DOHH2 (cell line): ENCODE data around the gene ARL6IP4.

ENCODE experiments used
- H3F3A ChIP-seq: fragments of 200-600 bp; sonication (generic), shearing (Covaris generic); 2 replicates; pipeline ENCODE4 v1.6.0; 2016; ENCODE audit warnings: antibody characterized with exemption, mild to moderate bottlenecking; ENCODE audit not compliant: control insufficient read depth, insufficient read depth
- H3K27ac ChIP-seq: fragments of 200-600 bp; sonication (generic); 2 replicates; pipeline ENCODE4 v1.5.1; 2014; ENCODE audit warnings: low read depth, mild to moderate bottlenecking, low read length, moderate library complexity
- H3K27me3 ChIP-seq: fragments of 200-600 bp; sonication (generic); 2 replicates; pipeline ENCODE4 v1.6.1; 2014; ENCODE audit warnings: mild to moderate bottlenecking, low read length, mixed read lengths; ENCODE audit not compliant: control insufficient read depth
- H3K36me3 ChIP-seq: fragments of 200-600 bp; sonication (generic); 2 replicates; pipeline ENCODE4 v1.6.1; 2014; ENCODE audit warnings: mild to moderate bottlenecking, low read length, moderate library complexity, mixed read lengths; ENCODE audit not compliant: control insufficient read depth
- H3K4me1 ChIP-seq: fragments of 200-600 bp; sonication (generic); 2 replicates; pipeline ENCODE4 v1.6.1; 2014; ENCODE audit warnings: mild to moderate bottlenecking, low read length, mixed read lengths; ENCODE audit not compliant: control insufficient read depth
- H3K4me2 ChIP-seq: fragments of 200-600 bp; sonication (generic); 2 replicates; pipeline ENCODE4 v1.6.0; 2014; ENCODE audit warnings: mild to moderate bottlenecking, low read length, moderate library complexity
- H3K4me3 ChIP-seq: fragments of 200-600 bp; sonication (generic); 2 replicates; pipeline ENCODE4 v1.5.1; 2014; ENCODE audit warnings: mild to moderate bottlenecking, low read length, mixed read lengths
- H3K79me2 ChIP-seq: fragments of 200-600 bp; sonication (generic); 2 replicates; pipeline ENCODE4 v1.6.1; 2014; ENCODE audit warnings: mild to moderate bottlenecking, low read length, mixed read lengths; ENCODE audit not compliant: control insufficient read depth
- H3K9me2 ChIP-seq: fragments of 200-600 bp; sonication (generic); replicated peaks from 2 replicates; pipeline ENCODE4 v1.6.1; 2014; ENCODE audit warnings: mild to moderate bottlenecking, low read length, mixed read lengths; ENCODE audit not compliant: control insufficient read depth
- H3K9me3 ChIP-seq: fragments of 200-600 bp; sonication (generic); 2 replicates; pipeline ENCODE4 v1.6.1; 2014; ENCODE audit warnings: antibody characterized with exemption, low read length, mixed read lengths; ENCODE audit not compliant: control insufficient read depth, insufficient read depth
- H4K20me1 ChIP-seq: fragments of 200-600 bp; sonication (generic); 2 replicates; pipeline ENCODE4 v1.6.0; 2014; ENCODE audit warnings: low read depth, mild to moderate bottlenecking, antibody characterized with exemption, low read length, moderate library complexity; ENCODE audit not compliant: control insufficient read depth, insufficient read depth
- CTCF ChIP-seq: fragments of 200-600 bp; sonication (generic); IDR thresholded peaks from one replicate; pipeline ENCODE4 v1.5.1; 2014; ENCODE audit warnings: antibody characterized with exemption, mild to moderate bottlenecking, low read depth, low read length; ENCODE audit not compliant: poor library complexity, severe bottlenecking
- EZH2phosphoT487 ChIP-seq: fragments of 200-600 bp; sonication (generic); IDR thresholded peaks from 2 replicates; pipeline ENCODE4 v1.6.1; 2017; ENCODE audit warnings: borderline replicate concordance, mild to moderate bottlenecking, antibody characterized with exemption, low read length, moderate library complexity, mixed read lengths

Gene ARL6IP4

GRCh38 chr12:122949405-122949804, 31.1 kb upstream of the ARL6IP4 start:
- H4K20me1 ChIP-seq, result no peaks in the 10 kb centered on the region
- H3K27ac ChIP-seq, result no peak overlapping the region
- H3K4me2 ChIP-seq, result no peak overlapping the region
- no peaks in the 10 kb centered on the region for H3K36me3 ChIP-seq
- no peaks in the 10 kb centered on the region for H3K79me2 ChIP-seq
- H3K9me3 ChIP-seq, result no peaks in the 10 kb centered on the region
- TF ChIP-seq EZH2phosphoT487, result no peak
- no peak for TF ChIP-seq CTCF
- no peaks in the 10 kb centered on the region for H3F3A ChIP-seq
- H3K4me1 ChIP-seq, result peaks cover 7% of the 10 kb centered on the region
- no peaks in the 10 kb centered on the region for H3K9me2 ChIP-seq
- H3K27me3 ChIP-seq, result no peaks in the 10 kb centered on the region
- no peak overlapping the region for H3K4me3 ChIP-seq

- Histone ChIP-seq H3K27ac (no peak overlapping the region), H3K27me3 (no peaks in the 10 kb centered on the region), H4K20me1 (no peaks in the 10 kb centered on the region), H3K4me1 (peaks cover 7% of the 10 kb centered on the region), H3K9me2 (no peaks in the 10 kb centered on the region), H3K4me3 (no peak overlapping the region), H3F3A (no peaks in the 10 kb centered on the region), H3K36me3 (no peaks in the 10 kb centered on the region), H3K9me3 (no peaks in the 10 kb centered on the region), H3K4me2 (no peak overlapping the region), H3K79me2 (no peaks in the 10 kb centered on the region)
- TF ChIP-seq CTCF, result no peak
Measured at GRCh38 chr12:122949816-122950675, 30.4 kb upstream of the ARL6IP4 start.

GRCh38 chr12:122951406-122951805, 29.1 kb upstream of the ARL6IP4 start:
- Histone ChIP-seq H3K4me3 (no peak overlapping the region), H3F3A (no peaks in the 10 kb centered on the region), H3K27me3 (no peaks in the 10 kb centered on the region), H3K4me2 (no peak overlapping the region), H3K4me1 (peaks cover 7% of the 10 kb centered on the region), H3K79me2 (no peaks in the 10 kb centered on the region), H3K9me2 (no peaks in the 10 kb centered on the region), H3K27ac (no peak overlapping the region), H3K36me3 (no peaks in the 10 kb centered on the region), H3K9me3 (no peaks in the 10 kb centered on the region), H4K20me1 (no peaks in the 10 kb centered on the region)
- no peak for TF ChIP-seq EZH2phosphoT487
- no peak for TF ChIP-seq CTCF
